Right atrium auricular region (tissue), 2 donors: ENCODE measurements around the gene TENM4. TPM values are rescaled to one million over a fixed set of nuclear protein-coding genes. Genes with fewer than 3 reads are reported as not detected.

Source experiments
- DNase-seq: peaks from one replicate; pipeline ENCODE4 v3.0.0-alpha.2; 2019; ENCODE audit warnings: low spot score
- H3K27ac ChIP-seq, 2 donors: fragments of 200-600 bp; sonication (generic); 1 replicate in 1 of 2; 2 replicates in 1 of 2; pipeline ENCODE4 v1.5.1; 2016 to 2019
- H3K27me3 ChIP-seq, 2 donors: fragments of 200-600 bp; sonication (generic); one replicate each; pipeline versions ENCODE4 v1.5.1 to v1.6.0; 2017 to 2019
- H3K36me3 ChIP-seq: fragments of 200-600 bp; sonication (generic); one replicate; pipeline ENCODE4 v1.5.1; 2016
- H3K4me1 ChIP-seq, 2 donors: fragments of 200-600 bp; sonication (generic); one replicate each; pipeline versions ENCODE4 v1.5.1 to v1.6.0; 2017 to 2019
- H3K4me3 ChIP-seq, 2 donors: fragments of 200-600 bp; sonication (generic); 1 replicate in 1 of 2; 2 replicates in 1 of 2; pipeline ENCODE4 v1.5.1; 2017 to 2019; ENCODE audit warnings: mild to moderate bottlenecking in 1 of 2, moderate library complexity in 1 of 2
- H3K9me3 ChIP-seq, 2 donors: fragments of 200-600 bp; sonication (generic); one replicate each; pipeline ENCODE4 v1.5.1; 2019
- total RNA-seq, 2 donors: library from RNA; depleted of rRNA; stranded (reverse); fragments of >200 nt; gene quantifications; one replicate each; pipeline ENCODE4 v1.1.0, GENCODE V29; 2016
- TF ChIP-seq, protein P1 (sequence below), 2 donors: fragments of 200-600 bp; sonication (generic); IDR thresholded peaks; one replicate each; pipeline ENCODE4 v1.5.1; 2019; ENCODE audit warnings: antibody characterized with exemption in 2 of 2

The TENM4 gene
- total RNA-seq, 2 donors from 2014 or later = 0.30 to 0.98 TPM

DNA sequence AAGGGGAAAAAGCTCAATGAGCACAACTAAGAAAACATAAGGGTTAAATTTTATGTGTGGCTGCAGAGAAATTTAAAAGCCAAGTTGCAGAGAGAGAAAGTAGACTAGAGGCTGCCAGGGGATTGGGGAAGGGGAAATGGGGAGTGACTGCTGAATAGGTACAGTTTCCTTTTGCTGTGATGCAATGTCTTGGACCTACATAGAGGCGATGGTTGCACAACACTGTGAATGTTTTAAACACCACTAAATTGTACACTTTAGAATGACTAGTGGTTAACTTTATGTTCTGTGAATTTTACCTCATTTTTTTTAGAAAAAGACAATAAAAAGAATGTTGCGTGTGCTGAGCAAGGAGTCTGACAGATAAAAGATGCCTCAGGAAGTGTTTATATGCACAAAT, 36.5 kb downstream of the TENM4 start:
- H3K4me1 ChIP-seq = no peaks in the 10 kb centered on the region
- DNase-seq = no peak

DNA sequence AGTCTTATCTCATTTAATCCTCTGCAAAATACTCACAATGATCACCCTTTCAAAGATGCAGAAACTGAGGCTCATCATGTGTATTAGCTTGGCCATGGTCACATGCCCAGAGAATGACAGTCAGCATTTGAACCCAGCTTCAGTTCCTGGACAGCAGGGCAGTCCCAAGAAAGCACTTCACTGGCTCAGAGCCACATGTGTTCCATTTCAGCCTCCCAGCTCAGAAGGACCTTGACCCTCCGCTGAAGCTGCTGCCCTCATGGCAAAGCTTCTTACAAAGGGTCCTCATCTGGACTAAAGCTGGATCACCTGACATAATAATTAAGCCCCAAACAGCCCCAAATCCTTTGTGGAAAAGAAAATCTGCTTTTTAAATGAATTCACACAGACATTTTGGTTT, 37.0 kb downstream of the TENM4 start:
- H3K36me3 ChIP-seq = no peaks in the 10 kb centered on the region
- DNase-seq = no peak
- H3K4me1 ChIP-seq = no peaks in the 10 kb centered on the region
- TF ChIP-seq, protein P1, sequence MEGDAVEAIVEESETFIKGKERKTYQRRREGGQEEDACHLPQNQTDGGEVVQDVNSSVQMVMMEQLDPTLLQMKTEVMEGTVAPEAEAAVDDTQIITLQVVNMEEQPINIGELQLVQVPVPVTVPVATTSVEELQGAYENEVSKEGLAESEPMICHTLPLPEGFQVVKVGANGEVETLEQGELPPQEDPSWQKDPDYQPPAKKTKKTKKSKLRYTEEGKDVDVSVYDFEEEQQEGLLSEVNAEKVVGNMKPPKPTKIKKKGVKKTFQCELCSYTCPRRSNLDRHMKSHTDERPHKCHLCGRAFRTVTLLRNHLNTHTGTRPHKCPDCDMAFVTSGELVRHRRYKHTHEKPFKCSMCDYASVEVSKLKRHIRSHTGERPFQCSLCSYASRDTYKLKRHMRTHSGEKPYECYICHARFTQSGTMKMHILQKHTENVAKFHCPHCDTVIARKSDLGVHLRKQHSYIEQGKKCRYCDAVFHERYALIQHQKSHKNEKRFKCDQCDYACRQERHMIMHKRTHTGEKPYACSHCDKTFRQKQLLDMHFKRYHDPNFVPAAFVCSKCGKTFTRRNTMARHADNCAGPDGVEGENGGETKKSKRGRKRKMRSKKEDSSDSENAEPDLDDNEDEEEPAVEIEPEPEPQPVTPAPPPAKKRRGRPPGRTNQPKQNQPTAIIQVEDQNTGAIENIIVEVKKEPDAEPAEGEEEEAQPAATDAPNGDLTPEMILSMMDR (IDR thresholded peaks at IDR 0.05) = no peak
- H3K4me3 ChIP-seq = no peak overlapping the region
- no peaks in the 10 kb centered on the region for H3K9me3 ChIP-seq
- H3K27me3 ChIP-seq = no peaks in the 10 kb centered on the region
- H3K27ac ChIP-seq = no peak overlapping the region

More for the DNA sequence above, 36.5 kb downstream of the TENM4 start:
- Histone ChIP-seq H3K36me3 (no peaks in the 10 kb centered on the region), H3K4me3 (no peak overlapping the region), H3K27ac (no peak overlapping the region), H3K27me3 (no peaks in the 10 kb centered on the region), H3K9me3 (no peaks in the 10 kb centered on the region)
- TF ChIP-seq, protein P1 (IDR thresholded peaks at IDR 0.05) = no peak

DNA sequence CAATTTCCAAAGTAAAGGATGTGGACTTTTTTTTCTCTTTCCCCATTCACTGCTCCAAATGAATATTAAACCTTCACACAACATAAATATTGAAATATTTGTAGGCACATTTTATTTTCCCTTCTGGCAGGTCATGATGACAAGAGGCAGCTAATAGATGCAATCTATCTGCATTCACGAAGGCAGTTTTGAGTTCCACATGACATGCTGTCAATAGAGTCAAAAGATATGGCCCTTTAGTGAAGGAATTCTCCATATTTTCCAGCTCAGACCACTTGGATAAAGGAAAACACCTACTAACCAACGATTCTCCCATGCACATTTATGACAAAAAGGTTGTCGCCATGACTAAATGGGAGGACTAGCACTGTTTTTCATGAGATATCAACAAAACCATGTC, 37.9 kb downstream of the TENM4 start:
- Histone ChIP-seq H3K36me3 (no peaks in the 10 kb centered on the region), H3K4me1 (no peaks in the 10 kb centered on the region), H3K27ac (no peak overlapping the region), H3K4me3 (no peak overlapping the region), H3K9me3 (no peaks in the 10 kb centered on the region), H3K27me3 (no peaks in the 10 kb centered on the region)
- no peak for DNase-seq
- TF ChIP-seq, protein P1 (IDR thresholded peaks at IDR 0.05) = no peak

DNA sequence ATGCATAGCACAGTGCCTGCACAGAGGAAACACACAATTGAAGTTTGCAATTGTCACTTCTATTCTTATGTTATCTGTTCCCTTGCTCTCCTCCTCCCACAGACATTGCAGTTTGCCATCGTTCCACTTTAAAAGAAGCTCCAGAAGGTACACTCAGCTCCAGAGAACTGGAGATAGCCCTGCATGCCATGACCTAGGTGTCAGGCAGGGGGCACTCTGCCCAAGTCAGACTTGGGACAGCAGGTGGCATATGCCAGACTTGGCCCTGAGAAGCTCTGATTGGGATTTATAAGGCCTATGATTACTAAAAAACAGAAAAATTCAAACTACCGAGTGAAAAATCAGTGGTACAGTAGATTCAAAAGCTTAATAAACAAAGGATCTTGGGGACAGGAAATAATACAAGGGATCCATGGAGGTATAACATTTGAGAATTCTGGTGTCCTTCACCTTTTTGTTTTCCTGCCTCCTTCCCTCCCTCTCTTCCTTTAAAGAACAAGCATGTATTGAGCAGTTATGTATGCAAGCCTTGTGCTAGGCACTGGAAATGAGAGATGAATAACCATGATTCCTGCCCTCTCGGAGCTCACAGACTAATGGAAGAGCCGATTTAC, 40.0 kb downstream of the TENM4 start:
- Histone ChIP-seq H3K4me1 (no peaks in the 10 kb centered on the region), H3K4me3 (no peak overlapping the region), H3K27me3 (no peaks in the 10 kb centered on the region), H3K9me3 (no peaks in the 10 kb centered on the region), H3K36me3 (no peaks in the 10 kb centered on the region), H3K27ac (no peak overlapping the region)
- DNase-seq = no peak
- TF ChIP-seq, protein P1 (IDR thresholded peaks at IDR 0.05) = peak in 1 of 2 donors; percentile 58

DNA sequence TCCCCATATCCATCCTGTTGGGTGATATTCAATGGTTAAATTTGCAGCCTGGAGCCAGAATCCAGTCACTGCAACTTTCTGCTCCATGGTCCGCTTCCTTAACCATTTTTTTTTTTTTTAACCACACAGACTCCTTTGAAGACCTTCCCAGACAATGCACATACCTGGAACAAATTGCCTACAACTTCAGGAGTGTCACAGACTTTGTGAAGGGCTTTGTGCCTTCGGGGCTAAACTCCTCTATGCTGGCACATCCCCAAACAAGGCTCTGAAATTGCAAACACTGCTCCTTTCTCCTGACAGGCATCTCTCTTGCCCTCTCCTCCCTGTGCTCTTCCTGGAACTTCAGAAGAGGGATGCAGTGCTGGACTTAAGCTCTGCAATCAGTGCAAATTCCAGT, 40.6 kb downstream of the TENM4 start:
- H3K4me1 ChIP-seq = no peaks in the 10 kb centered on the region
- H3K27ac ChIP-seq = no peak overlapping the region
- H3K36me3 ChIP-seq = no peaks in the 10 kb centered on the region
- H3K27me3 ChIP-seq = no peaks in the 10 kb centered on the region
- H3K4me3 ChIP-seq = no peak overlapping the region
- no peak for DNase-seq
- TF ChIP-seq, protein P1 (IDR thresholded peaks at IDR 0.05) = no peak
- H3K9me3 ChIP-seq = no peaks in the 10 kb centered on the region

DNA sequence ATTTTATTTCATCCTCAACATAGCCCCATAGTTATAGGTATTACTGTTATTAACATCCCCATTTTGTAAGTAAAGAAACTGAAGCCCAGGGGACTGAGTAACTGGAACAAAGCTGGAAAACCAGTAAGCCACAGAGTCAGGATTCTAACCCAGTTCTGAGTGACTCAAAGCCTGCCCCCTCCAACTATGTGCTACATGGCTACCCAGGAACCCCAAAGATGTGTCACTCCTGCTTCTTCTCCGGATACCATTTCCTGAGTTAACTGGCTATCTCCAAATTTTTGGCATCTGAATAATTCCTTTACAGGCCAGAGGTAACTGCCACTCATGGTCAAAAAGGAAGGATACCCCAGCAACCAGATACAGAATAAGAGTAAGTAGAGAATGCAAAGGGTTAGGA, 43.6 kb downstream of the TENM4 start:
- no peak overlapping the region for H3K4me3 ChIP-seq
- no peaks in the 10 kb centered on the region for H3K9me3 ChIP-seq
- no peak overlapping the region for H3K27ac ChIP-seq
- H3K4me1 ChIP-seq = no peaks in the 10 kb centered on the region
- no peaks in the 10 kb centered on the region for H3K27me3 ChIP-seq
- TF ChIP-seq, protein P1 (IDR thresholded peaks at IDR 0.05) = no peak
- DNase-seq = no peak
- no peaks in the 10 kb centered on the region for H3K36me3 ChIP-seq
